OCI-LY7 (cell line): ENCODE measurements around the gene NDEL1. TPM values are rescaled to one million over a fixed set of nuclear protein-coding genes. Genes with fewer than 3 reads are reported as not detected.

Experiments used
- BruUV-seq: library from RNA; stranded (reverse); fragments of 400-500 nt; replicated peaks from 2 replicates; lab custom pipeline; 2021; lab: Mats Ljungman, UMichigan
- CTCF ChIA-PET: fragments of 300-600 bp; sonication (Branson Sonifier 250); formaldehyde crosslinking; loops from one replicate; lab custom pipeline; 2022; ENCODE audit warnings: antibody characterized with exemption; ENCODE audit not compliant: unreplicated experiment; lab: Charles Lee
- POLR2A ChIA-PET: fragments of 300-600 bp; sonication (Branson Sonifier 250); formaldehyde crosslinking; loops from one replicate; lab custom pipeline; 2022; ENCODE audit warnings: antibody characterized with exemption; lab: Charles Lee
- DNase-seq: peaks from one replicate; pipeline ENCODE4 v3.0.0-alpha.2; 2015; ENCODE audit warnings: low spot score
- H2AFZ ChIP-seq: fragments of 200-600 bp; sonication (generic), shearing (Covaris generic); 2 replicates; pipeline ENCODE4 v1.6.1; 2014; ENCODE audit warnings: mild to moderate bottlenecking, antibody characterized with exemption, low read length, moderate library complexity
- H3K27ac ChIP-seq: fragments of 200-600 bp; sonication (generic); 2 replicates; pipeline ENCODE4 v1.5.1; 2014; ENCODE audit warnings: mixed run types, low read depth, mild to moderate bottlenecking, moderate library complexity, low read length, inconsistent platforms; ENCODE audit not compliant: poor library complexity, severe bottlenecking
- H3K36me3 ChIP-seq: fragments of 200-600 bp; sonication (generic); 2 replicates; pipeline ENCODE4 v1.6.1; 2014; ENCODE audit warnings: mild to moderate bottlenecking, antibody characterized with exemption, low read length, moderate library complexity, mixed read lengths; ENCODE audit not compliant: insufficient read depth
- H3K4me1 ChIP-seq: fragments of 200-600 bp; sonication (generic); 2 replicates; pipeline ENCODE4 v1.5.1; 2014; ENCODE audit warnings: mild to moderate bottlenecking, low read length; ENCODE audit not compliant: insufficient read depth, poor library complexity, severe bottlenecking
- H3K4me2 ChIP-seq: fragments of 200-600 bp; sonication (generic); 2 replicates; pipeline ENCODE4 v1.6.1; 2014; ENCODE audit warnings: mild to moderate bottlenecking, low read length
- H3K4me3 ChIP-seq: fragments of 200-600 bp; sonication (generic); 2 replicates; pipeline ENCODE4 v1.5.1; 2014; ENCODE audit warnings: mild to moderate bottlenecking, low read depth, low read length; ENCODE audit not compliant: poor library complexity, severe bottlenecking
- H3K79me2 ChIP-seq: fragments of 200-600 bp; sonication (generic); 2 replicates; pipeline ENCODE4 v1.6.1; 2016; ENCODE audit warnings: low read depth, mild to moderate bottlenecking, low read length, moderate library complexity, mixed read lengths; ENCODE audit not compliant: insufficient read depth
- H3K9me2 ChIP-seq: fragments of 200-600 bp; sonication (generic); 2 replicates; pipeline ENCODE4 v1.6.1; 2016; ENCODE audit warnings: mild to moderate bottlenecking, low read length, mixed read lengths; ENCODE audit not compliant: insufficient read depth
- H3K9me3 ChIP-seq: fragments of 200-600 bp; sonication (generic); 2 replicates; pipeline ENCODE4 v1.6.1; 2014; ENCODE audit warnings: mild to moderate bottlenecking, mixed run types, low read length, mixed read lengths
- H4K20me1 ChIP-seq: fragments of 200-600 bp; sonication (generic); 2 replicates; pipeline ENCODE4 v1.6.1; 2014; ENCODE audit warnings: mild to moderate bottlenecking, antibody characterized with exemption, low read length, moderate library complexity, mixed read lengths; ENCODE audit not compliant: insufficient read depth
- EZH2phosphoT487 ChIP-seq: fragments of 200-600 bp; sonication (generic); IDR thresholded peaks from 2 replicates; pipeline ENCODE4 v1.6.1; 2018; ENCODE audit warnings: low read depth, borderline replicate concordance, mild to moderate bottlenecking, mixed run types, antibody characterized with exemption, low read length, moderate library complexity, mixed read lengths
- intact Hi-C: fragments of 100-400 bp; cut with micrococcal nuclease; formaldehyde crosslinking; loops from one replicate; pipeline ENCODE4 v1.10.0; 2022; ENCODE audit not compliant: unreplicated experiment
- total RNA-seq, 2 experiments: library from RNA; depleted of rRNA in 1 of 2; stranded (reverse); fragments of >200 nt in 1 of 2; shearing (Covaris generic) in 1 of 2; gene quantifications; 2 replicates each; pipeline ENCODE4 v1.2.3, GENCODE V29; 2014 to 2022
- TF ChIP-seq, protein P1 (sequence below): fragments of 200-600 bp; sonication (generic); conservative IDR thresholded peaks from 2 replicates; pipeline ENCODE4 v1.5.1; 2014; ENCODE audit warnings: mild to moderate bottlenecking, antibody characterized with exemption, low read length, moderate library complexity, mixed read lengths

NDEL1 gene
- total RNA-seq, 2 experiments from 2014 or later = 37.9 to 65.7 TPM

DNA sequence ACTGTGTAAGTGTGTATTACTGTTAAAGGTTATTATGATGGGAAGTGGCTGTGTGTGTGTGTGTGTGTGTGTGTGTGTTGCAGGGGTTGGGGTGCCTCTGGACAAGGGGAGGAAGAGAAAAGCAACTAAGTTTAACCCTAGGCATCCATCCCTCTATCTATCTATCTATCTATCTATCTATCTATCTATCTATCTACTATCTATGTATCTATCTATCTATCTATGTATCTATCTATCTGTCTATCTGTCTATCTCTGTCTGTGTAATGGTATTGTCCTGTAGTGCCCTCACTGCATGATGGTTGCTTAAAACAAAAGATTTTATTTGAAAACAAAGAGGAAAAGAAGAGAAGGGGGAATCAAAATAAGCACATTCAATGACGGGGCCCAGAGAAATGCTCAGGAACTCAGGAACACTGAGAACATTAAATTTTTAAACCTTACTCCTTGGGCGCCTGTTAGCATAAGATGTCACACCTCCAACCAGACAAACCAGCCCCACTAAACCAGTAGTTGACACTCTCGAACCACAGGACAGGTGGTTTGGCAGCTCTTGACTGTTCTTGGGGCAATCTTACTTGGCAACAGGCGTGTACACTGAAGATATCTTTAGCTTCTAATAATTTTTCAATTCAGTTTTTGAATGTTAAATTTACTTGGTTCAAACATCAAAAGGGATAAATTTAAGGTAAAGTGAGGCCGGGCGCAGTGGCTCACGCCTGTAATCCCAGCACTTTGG, 47.6 kb upstream of the NDEL1 start:
- Histone ChIP-seq H4K20me1 (no peaks in the 10 kb centered on the region), H3K79me2 (peaks cover 9% of the 10 kb centered on the region; the same call in 1 of the 2 replicates), H3K27ac (no peak overlapping the region), H3K4me3 (no peak overlapping the region), H3K9me3 (no peaks in the 10 kb centered on the region), H3K36me3 (no peaks in the 10 kb centered on the region), H3K4me2 (no peak overlapping the region), H3K9me2 (no peaks in the 10 kb centered on the region), H3K4me1 (peaks cover 11% of the 10 kb centered on the region), H2AFZ (no peak overlapping the region)
- no peak for TF ChIP-seq EZH2phosphoT487
- TF ChIP-seq, protein P1, sequence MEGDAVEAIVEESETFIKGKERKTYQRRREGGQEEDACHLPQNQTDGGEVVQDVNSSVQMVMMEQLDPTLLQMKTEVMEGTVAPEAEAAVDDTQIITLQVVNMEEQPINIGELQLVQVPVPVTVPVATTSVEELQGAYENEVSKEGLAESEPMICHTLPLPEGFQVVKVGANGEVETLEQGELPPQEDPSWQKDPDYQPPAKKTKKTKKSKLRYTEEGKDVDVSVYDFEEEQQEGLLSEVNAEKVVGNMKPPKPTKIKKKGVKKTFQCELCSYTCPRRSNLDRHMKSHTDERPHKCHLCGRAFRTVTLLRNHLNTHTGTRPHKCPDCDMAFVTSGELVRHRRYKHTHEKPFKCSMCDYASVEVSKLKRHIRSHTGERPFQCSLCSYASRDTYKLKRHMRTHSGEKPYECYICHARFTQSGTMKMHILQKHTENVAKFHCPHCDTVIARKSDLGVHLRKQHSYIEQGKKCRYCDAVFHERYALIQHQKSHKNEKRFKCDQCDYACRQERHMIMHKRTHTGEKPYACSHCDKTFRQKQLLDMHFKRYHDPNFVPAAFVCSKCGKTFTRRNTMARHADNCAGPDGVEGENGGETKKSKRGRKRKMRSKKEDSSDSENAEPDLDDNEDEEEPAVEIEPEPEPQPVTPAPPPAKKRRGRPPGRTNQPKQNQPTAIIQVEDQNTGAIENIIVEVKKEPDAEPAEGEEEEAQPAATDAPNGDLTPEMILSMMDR = no peak
- ChIA-PET CTCF (no interaction called here), POLR2A (no interaction called here)
- no TSS peak for BruUV-seq
- intact Hi-C loops = loop anchor here (10.0 kb wide), 1 partner anchor 357 kb away; the partner anchor contains the start of gene CCDC42
- no peak for DNase-seq

DNA sequence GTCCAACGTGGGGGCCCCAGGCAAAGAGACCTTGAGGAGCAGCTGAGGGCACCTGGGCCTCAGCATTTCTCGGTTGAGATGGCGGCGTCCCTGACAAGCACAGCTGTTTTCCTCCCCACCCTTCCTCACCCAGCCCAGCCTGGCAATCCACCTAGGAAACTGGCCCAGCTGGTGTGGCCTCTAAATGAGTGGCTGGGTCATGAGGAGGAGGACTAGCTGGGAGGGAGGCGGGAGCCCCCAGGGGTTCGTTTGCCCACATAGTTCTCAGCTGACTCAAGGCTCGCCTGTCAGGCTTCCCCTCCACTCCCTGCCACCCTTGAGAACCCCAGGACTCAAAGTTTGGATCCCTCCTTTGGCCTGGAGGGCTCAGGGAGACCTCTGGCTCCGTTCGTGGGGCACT, 44.0 kb upstream of the NDEL1 start:
- no TSS peak for BruUV-seq
- no peaks in the 10 kb centered on the region for H3K9me3 ChIP-seq
- intact Hi-C loops = no loop called here
- no peaks in the 10 kb centered on the region for H3K79me2 ChIP-seq
- no peak overlapping the region for H2AFZ ChIP-seq
- H3K4me1 ChIP-seq = peaks cover 12% of the 10 kb centered on the region
- no peaks in the 10 kb centered on the region for H3K9me2 ChIP-seq
- ChIA-PET POLR2A (no interaction called here), CTCF (no interaction called here)
- H3K4me3 ChIP-seq = no peak overlapping the region
- H4K20me1 ChIP-seq = no peaks in the 10 kb centered on the region
- no peak overlapping the region for H3K27ac ChIP-seq
- no peaks in the 10 kb centered on the region for H3K36me3 ChIP-seq
- no peak for TF ChIP-seq EZH2phosphoT487
- TF ChIP-seq, protein P1 = no peak
- DNase-seq = no peak
- no peak overlapping the region for H3K4me2 ChIP-seq

DNA sequence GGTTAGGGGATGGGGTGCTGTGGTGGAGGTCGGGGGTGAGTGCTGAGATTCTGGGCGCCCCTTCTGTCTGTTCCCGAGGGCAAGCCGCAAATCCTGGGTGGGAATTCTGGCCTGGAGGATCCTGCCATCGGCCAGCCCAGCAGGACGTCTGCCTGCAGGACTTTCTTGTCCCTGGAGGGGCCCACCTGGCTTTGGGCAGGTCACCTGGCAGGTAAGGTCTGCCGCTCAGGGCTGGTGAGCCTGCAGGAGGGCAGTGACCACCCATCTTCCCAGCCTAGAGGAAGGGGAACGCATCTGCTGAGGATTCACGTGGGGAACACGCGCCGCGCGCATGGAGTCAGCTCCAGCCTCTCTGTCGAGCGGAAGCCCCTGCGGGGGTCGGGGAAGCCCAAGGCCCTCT, 43.4 kb upstream of the NDEL1 start:
- Histone ChIP-seq H3K4me3 (no peak overlapping the region), H3K79me2 (no peaks in the 10 kb centered on the region), H3K9me2 (no peaks in the 10 kb centered on the region), H3K27ac (no peak overlapping the region), H4K20me1 (no peaks in the 10 kb centered on the region), H3K4me1 (peaks cover 12% of the 10 kb centered on the region), H3K36me3 (no peaks in the 10 kb centered on the region), H2AFZ (no peak overlapping the region), H3K4me2 (no peak overlapping the region), H3K9me3 (no peaks in the 10 kb centered on the region)
- POLR2A ChIA-PET = no interaction called here
- no peak for DNase-seq
- no TSS peak for BruUV-seq
- intact Hi-C loops = no loop called here
- CTCF ChIA-PET = no interaction called here
- TF ChIP-seq EZH2phosphoT487 = no peak
- TF ChIP-seq, protein P1 = no peak
